ENCODE data around the gene LRRC59.
A peak's percentile ranks its signal among the peaks of the same experiment; 100 is the strongest.
"Not testable (repeated sequence)": the region's sequence is repeated elsewhere in the genome, so short reads cannot be mapped to it uniquely, and the experiment has no call there.

Gene LRRC59

DNA sequence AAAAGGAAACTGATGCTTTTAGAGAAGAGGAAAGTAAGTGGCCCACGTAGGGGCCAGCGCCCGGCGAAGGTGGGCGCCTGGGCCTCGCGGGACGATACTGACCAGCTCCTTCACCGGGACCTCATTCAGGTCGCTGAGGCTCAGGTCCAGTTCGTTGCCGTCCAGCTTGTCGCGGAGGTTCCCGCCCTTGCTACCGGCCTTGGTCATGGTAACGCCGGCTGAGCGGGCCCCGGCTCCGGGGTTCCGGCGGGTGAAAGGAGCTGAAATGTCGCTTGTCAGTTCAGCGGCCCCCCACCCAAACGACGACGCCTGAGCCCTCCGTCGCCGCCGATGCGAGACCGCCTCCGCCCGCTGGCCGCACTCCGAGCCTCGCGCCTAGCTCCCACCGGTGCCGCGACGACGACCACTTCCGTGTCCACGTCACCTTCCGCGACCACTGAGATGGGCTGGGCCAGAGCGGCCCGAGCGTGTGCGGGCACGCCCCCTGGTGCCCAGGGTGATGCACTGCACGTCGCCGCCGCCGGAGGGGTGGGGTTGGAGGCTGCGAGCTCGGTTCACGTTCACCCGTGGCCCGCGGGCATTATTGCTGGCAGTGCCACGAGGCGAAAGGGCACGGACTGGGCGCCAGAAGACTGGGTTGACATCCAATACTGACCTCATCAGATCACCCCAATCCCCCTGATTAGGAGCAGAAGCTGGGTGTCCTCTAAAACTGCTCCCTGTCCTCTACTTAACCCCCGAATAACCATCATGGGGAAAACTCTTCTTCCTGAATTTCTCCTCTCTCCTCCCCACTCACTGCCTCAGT is at the start of gene LRRC59:
Gene LRRC59, minus strand, starts transcription at position 413 of the 808 bp plus-strand sequence. Its CDS starts 206 bp downstream, at position 207.
- DNase-seq (ENCODE audit: low read depth, low spot score) = peak; percentile 60

DNA sequence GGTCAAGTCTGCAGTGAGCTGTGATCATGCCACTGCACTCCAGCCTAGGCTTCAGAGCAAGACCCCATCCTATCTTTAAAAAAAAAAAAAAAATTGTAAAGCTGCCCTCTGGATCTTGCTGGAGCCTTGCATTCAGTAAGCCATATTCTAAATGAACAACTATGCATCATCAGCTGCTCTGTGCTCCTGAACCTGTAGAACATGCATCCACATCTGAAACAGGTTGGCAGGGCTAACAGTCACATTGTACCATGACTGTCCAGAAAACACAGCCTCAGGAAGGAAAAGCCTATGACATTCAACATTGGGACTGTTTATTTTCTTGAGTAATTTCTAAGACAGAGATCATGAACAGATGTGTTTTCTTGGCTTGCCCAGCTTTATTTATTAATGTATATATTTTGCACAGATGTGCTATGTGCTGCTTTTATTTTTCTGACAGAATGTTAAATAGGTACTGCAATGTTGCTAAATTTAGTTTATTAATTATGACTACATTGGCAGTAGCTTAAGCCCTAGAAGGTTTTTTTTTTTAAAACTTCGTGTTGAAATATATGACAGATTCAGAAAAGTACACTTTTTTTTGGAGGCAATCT is 48.5 kb upstream of the LRRC59 start:
- DNase-seq (ENCODE audit: low read depth, low spot score) = no peak

DNA sequence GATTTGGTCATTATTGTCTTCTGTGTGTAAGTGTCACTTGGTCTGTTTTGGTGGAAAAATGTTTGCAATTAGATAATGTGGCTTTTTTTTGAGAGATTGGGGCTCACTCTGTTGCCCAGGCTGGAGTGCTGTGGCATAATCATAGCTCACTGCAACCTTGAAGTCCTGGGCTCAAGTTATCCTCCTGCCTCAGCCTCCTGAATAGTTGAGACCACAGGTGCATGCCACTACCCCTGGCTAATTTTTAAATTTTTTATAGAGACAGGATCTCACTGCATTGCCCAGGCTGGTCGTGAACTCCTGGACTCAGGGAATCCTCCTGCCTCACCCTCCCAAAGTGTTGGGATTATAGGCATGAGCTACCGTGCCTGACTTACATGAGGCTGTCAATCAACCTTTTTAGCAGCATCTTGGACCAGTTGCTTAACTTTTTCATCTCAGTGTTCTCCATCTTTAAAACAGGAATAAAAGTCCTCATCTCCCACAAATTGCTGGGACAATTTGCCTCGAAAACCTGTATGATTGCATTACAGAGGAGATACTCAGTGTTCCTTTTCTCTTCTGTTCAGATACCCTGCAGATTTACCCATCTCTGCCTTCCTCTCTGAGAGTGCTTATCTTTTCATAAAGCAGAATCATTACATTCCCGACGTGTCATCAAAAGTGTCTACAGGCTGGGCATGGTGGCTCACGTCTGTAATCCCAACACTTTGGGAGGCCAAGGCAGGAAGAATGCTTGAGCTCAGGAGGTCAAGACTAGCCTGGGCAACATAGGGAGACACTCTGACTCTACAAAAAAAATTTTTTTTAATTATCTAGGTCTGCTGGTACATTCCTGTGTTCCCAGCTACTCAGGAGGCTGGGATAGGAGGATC is 47.8 kb upstream of the LRRC59 start:
- no peak for DNase-seq (ENCODE audit: low read depth, low spot score)

DNA sequence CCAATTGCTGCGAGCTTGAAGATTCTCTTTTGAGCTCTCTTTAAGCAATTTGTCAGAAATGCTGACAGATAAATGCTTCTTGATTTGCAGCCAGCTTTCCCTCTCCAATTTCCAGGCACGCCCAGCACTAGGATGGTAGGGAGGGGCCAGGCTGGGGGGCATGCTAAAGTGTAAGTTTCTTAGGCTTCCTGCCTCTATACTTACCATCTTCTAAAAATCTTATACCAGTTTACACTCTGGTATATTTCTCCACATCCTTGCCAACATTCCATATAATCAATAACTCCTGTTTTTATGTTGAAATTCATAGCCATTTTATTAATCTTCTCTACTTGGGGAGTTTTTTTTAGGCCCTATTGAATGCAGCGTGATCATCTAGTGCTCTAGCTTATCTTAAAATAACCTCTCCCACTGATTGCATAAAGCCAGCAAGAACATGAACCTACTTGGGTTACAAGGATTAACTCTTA is 46.2 kb upstream of the LRRC59 start:
- no peak for DNase-seq (ENCODE audit: low read depth, low spot score)

DNA sequence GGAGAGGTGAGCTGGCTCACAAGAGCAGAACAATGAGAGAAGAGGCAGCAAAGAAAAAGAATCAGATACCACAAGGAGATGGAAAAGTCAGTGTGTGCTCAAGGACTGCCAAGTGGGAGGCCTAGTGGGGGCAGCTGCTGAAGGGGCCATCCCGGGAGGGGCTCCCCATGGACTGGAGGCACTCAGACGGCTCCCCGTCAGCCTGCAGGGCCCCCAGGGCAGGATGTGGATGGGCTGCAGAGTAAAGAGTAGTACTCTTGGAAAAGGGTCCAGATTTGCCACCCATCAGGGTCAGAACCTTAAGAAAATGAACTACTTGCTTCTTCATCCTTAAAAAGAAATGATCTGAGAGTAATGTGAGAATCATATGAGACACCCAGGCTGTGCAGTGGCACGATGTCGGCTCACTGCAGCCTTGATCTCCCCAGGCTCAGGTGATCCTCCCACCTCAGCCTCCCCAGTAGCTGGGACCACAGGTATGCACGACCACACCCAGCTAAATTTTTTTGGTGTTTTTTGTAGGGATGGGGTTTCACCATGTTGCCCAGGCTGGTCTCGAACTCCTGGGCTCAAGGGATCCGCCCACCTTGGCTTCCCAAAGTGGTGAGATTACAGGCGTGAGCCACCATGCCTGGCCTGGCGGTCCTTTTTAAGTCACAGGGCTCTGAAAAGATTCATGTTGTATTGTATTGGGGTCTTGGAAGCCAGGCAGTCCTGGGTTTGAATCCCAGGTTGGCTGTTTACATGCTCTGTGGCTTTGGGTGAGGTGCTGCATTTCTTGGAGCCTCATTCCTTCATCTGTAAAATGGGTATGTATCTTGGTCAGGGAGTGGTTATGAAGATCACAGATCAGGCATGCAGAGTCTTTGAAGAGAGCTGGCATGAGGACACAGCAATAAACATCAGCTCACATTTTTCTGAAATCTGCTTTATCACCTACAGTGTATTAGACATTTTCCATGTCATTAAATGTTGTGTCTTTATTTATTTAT is 43.8 kb upstream of the LRRC59 start:
- no peak for DNase-seq (ENCODE audit: low read depth, low spot score)

DNA sequence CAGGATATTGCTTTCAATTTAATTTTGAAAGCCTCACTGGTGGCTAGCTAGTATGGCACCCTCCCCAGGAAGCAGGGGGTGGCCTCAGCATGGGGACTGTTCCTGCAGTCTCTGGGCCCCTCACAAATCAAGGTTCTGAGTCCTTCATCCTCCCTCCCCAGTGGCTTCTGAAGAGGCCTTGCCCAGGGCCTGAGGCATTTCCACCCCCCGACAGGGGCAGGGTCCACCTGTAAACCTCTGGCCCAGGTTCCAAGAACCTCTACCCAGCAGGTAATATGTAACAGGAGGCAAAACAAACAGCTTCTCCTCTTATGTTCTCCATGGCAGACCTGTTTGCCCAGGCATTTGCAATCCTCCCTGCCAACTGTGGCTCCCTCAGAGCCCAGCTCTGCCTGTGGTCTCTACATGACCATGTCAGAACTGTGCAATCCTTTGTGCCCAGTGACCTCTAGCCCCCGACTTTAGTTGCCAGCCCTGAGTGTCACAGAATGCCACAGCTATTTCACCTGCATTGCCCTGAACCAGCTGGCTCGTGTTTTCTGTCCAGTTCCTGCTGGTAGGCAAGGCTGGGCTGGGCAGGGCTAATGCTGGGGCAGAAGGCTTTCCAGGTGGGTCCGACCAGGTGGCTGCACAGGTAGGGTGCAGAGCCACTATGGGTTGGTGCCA is 43.0 kb upstream of the LRRC59 start:
- DNase-seq (ENCODE audit: low read depth, low spot score) = no peak

DNA sequence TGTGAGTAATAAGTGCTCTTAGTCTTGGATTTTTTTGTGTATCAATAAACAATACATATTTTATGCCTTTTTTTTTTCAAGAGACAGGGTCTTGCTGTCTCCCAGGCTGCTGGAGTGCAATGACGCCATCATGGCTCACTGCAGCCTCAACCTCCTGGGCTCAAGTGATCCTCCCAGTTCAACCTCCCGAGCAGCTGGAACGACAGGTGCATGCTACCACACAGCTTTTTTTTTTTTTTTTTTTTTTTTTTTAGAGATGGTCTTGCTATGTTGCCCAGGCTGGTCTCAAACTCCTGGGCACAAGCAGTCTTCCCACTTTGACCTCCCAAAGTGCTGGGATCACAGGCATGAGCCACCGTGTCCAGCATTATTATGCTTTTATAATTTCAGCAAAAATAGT is 41.7 kb upstream of the LRRC59 start:
- DNase-seq (ENCODE audit: low read depth, low spot score) = no peak

DNA sequence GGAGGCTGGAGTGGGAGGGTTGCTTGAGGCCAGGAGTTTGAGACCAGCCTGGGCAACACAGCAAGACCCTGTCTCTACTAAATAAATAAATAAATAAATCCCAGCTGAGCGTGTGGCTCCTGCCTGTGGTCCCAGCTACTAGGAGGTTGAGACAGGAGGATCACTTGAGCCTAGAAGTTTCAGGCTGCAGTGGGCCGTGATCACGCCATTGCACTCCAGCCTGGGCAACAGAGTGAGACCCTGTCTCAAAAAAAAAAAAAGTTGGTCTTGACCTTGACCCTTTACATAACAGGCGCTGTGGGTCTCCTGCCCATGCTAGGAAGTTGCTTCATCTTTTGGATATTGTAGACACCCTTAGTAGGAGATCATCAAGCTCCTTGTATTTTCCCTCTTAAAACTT is 40.1 kb upstream of the LRRC59 start:
- DNase-seq (ENCODE audit: low read depth, low spot score) = no peak

DNA sequence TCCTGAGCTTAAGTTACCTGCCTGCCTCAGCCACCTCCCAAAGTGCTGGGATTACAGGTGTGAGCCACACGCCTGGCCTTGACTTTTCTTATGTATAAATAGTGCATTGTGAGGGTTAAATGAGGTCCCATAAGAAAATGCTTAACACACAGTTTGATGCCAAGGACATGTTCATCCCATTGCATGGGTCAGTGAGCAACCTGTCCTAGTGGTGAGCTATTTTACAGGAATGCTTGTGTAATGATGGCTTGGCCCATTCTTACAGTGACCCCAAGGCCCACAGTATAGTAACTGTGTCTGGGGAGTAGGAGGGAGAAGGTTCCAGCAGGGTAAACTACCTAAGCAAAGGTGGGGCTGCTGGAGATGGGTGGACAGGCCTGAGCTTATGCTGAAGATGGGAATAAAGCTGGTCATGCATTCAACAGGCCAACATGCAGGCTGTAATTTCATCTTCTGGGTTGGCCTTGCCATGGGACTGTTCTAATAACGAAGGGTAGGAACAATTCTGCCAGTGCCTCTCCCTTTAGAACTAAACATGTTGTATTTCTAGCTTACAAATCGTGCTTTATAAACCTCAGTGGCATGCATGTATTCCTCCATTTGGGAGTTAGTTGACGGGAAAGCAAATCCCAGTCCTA is 34.9 kb upstream of the LRRC59 start:
- DNase-seq (ENCODE audit: low read depth, low spot score) = no peak

DNA sequence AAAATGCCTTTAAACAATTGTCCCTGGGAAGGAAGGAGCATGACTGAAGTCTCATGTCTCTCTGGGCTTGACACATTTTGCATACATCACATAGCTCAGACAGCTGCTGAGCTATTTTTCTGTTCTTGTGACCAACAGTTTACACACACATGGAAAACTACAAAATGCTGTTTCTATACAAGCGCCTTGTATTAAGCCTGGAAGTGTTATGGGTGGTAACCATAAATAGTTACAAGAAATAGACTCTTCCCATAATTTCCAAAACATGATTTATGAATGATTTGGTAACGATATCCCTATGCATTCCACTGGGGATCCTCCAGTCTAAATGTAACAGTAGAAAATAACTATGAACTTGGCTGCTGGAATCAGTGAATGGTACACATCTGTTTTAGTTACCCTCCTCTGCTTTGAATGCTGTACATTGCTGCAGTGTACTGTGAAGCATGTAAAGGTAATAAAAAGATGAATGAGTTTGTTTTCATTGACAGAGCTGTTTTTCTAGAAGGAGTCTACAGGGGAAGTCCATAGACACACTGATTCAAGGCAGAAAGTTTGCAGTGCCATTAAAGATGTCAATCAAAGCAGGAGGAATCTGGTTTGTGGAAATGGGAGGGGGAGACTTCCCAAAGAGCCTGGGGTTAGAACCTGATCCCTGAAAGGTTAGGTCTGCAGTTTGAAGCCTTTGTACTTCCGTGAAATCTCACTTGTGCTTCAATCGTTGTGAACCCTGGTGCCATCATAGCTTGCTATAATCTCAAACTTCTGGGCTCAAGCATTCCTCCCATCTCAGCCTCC is 33.7 kb upstream of the LRRC59 start:
- DNase-seq (ENCODE audit: low read depth, low spot score) = no peak

DNA sequence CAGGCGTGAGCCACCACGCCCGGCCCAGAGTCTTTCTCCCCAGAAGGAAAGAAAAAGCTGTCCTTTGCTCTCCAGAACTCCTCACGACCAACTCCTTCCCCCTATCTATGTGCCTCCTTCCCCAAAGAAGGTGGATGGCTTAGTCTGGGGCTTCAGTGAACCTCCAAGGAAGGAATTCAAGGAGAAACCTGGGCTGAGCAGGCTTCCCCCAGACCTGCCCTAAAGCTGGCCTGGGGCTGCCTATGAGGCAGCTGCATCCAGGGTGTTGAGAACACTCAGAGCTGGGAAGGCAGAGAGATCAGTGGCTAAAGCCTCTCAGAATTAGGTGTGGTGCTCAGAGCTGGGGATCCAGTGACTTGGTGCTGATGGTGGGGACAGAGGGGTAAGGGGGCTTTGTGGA is 32.5 kb upstream of the LRRC59 start:
- no peak for DNase-seq (ENCODE audit: low read depth, low spot score)

DNA sequence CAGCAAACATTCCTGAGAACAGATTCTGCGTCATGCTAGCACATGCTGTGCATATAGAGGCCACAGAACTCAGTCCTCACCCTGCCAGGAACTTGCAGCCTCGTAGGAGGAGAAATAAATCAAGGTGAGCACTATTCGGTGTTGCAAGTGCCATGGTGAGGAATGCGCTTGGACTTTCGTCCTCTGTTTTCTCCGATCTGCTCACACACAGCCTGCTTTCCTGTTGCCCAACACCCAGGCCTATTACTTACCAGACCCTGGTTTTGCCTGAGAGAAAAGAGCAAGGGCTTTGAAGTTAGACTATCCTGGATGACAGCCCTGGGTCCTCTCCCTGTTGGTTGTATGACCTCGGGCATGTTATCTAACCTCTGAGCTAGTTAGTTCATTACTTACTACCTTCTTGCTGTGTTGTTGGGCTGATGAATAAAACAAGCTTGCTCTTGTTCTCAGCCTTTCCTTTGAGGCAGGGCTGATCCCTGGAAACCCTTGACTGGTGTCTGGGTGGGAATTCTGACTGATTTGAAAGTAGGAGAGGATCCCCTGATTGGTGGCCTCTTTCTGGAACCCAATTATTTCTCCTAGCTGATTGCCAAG is 31.6 kb upstream of the LRRC59 start:
- no peak for DNase-seq (ENCODE audit: low read depth, low spot score)

DNA sequence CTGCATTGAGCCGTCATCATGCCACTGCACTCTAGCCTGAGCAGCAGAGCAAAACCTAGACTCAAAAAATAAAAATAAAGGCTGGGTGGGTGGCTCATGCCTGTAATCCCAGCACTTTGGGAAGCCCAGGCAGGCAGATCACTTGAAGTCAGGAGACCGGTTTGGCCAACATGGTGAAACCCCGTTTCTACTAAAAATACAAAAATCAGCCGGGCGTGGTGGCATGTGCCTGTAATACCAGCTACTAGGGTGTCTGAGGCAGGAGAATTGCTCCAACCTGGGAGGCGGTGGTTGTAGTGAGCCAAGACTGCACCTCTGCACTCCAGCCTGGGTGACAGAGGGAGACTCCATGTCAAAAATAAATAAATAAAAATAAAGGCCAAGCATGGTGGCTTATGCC is 30.8 kb upstream of the LRRC59 start:
- DNase-seq (ENCODE audit: low read depth, low spot score) = not testable (repeated sequence)

DNA sequence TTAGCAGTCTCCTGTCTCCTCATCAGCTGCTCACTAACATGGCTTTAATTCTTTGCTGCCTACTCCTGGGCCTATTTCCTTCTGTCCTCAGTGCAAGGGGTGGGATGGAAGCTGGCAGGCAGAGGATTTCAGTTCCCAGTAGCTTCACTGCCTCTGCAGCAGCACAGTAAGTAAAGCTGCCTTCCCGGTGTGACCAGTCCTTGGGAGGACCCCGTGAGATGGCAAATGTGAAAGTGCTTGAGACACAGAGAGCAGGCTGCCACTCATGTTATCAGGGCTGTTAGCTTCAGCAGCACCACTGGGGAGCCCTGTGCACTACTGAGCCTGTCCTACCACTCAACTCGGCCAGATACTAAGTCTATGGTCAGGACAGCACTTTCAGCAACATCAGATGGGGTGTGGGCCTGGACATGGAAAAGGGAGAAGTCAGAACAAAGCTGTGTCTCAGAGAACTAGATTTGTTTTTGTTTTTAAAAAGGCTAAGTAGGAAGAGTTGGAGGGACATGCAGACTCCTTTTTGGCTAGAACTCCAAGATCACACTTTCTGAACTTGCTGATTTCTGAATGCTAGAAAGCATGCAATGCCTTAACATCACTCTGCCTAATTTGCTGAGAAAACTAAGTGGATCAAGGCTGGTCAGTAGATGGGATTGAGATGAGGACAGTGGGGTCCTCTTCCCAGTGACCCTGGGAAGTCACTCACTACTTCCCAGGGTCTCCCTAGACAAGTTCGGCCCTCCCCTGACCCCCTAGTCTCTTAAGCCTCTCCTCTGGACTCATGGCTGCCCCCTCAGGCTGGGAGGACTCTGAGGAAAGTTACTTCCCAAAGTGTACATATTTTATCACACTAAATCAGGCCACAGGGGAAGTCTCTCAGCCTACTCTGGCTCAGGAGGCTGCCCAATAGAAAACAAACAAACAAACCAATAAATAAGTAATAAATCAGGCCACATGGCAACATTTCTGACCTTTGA is 29.8 kb upstream of the LRRC59 start:
- DNase-seq (ENCODE audit: low read depth, low spot score) = no peak

DNA sequence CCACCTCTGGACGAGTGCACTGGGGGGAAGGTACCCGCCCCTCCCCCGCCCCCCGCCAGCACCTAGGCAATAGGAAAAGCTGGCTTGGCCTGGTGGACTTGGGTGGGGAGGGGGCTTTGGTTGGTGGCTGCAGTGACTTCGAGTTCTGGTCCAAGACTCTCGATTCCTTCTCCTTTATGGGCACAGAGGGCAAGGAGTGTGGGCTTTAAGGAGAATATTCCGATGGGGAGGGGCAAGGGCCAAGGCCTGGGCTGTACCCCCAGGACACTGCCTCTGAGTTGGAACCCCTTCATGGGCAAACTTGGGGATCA is 29.1 kb upstream of the LRRC59 start:
- DNase-seq (ENCODE audit: low read depth, low spot score) = no peak

DNA sequence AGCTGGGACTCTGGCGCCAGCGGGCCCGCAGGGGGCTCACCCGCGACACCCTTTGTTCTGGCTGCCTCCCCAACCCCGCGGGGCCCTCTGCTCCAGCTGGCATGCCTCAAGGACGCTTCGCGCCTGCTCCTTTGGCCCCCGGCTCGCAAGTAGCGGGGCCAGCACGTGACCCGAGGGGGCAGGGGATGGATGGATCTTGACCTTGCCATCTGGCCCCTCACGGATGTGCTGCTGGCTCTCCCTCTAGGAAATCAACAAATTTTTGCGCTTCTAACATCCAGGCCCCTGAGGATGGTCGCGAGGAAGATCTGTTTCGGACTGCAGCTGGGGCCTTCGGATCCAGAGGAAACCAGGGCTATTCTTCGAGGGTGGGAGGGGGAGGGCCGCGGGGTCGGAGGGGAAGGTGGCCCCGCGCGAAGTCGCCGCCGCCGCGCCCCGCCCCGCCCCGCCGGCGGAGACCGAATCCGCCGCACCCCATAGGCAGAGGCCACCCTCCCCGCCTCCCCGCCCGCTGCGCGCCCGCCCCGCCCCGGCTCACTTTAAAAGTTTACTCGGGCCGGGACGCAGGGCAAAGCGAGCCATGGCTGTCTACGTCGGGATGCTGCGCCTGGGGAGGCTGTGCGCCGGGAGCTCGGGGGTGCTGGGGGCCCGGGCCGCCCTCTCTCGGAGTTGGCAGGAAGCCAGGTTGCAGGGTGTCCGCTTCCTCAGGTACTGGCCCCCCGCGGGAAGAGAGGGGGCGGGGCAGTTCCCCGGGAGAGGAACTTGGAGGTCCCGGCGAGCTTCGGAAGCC is 28.6 kb upstream of the LRRC59 start, which contains the start of gene ACSF2:
Gene ACSF2, plus strand, starts transcription at position 537 of the 790 bp plus-strand sequence. Its CDS starts 44 bp downstream, at position 581.
- no peak for DNase-seq (ENCODE audit: low read depth, low spot score)

Data from brain pericyte (primary cell).